Fibroblast of lung (primary cell): ENCODE measurements around the gene MAP1B. TPM values are rescaled to one million over a fixed set of nuclear protein-coding genes. Genes with fewer than 3 reads are reported as not detected.

ENCODE experiments used
- DNase-seq, 2 donors: peaks; one replicate each; pipeline versions ENCODE4 v3.0.0 to v3.0.0-alpha.2; 2010; ENCODE audit warnings: low read depth in 2 of 2
- H2AFZ ChIP-seq: 2 replicates; pipeline ENCODE4 v1.5.1; 2012; ENCODE audit warnings: low read length, control low read depth, inconsistent platforms
- H3K27ac ChIP-seq: 2 replicates; pipeline ENCODE4 v1.5.1; 2011; ENCODE audit warnings: low read length, control low read depth; ENCODE audit not compliant: insufficient read depth
- H3K27me3 ChIP-seq: 2 replicates; pipeline ENCODE4 v1.5.1; 2011; ENCODE audit warnings: mild to moderate bottlenecking, low read length; ENCODE audit not compliant: control insufficient read depth, insufficient read depth
- H3K36me3 ChIP-seq: 2 replicates; pipeline ENCODE4 v1.5.1; 2011; ENCODE audit warnings: low read length; ENCODE audit not compliant: control insufficient read depth, insufficient read depth
- H3K4me1 ChIP-seq: 2 replicates; pipeline ENCODE4 v1.5.1; 2011; ENCODE audit warnings: low read length; ENCODE audit not compliant: control insufficient read depth, insufficient read depth; ENCODE audit errors: extremely low read depth
- H3K4me2 ChIP-seq: 2 replicates; pipeline ENCODE4 v1.5.1; 2011; ENCODE audit warnings: low read length, control low read depth; ENCODE audit not compliant: insufficient read depth; ENCODE audit errors: extremely low read depth
- H3K4me3 ChIP-seq, 4 experiments: fragments of 200-600 bp in 1 of 4; sonication (generic) in 1 of 4; replicated peaks in 1 of 4; 2 replicates each; pipeline ENCODE4 v1.5.1; 2011 to 2016; ENCODE audit warnings: low read length in 4 of 4, low read depth in 3 of 4, mild to moderate bottlenecking in 3 of 4, control low read depth in 2 of 4, inconsistent platforms in 1 of 4, mixed read lengths in 1 of 4; ENCODE audit not compliant: insufficient read depth in 1 of 4; ENCODE audit errors: control extremely low read depth in 1 of 4
- H3K79me2 ChIP-seq: 2 replicates; pipeline ENCODE4 v1.5.1; 2012; ENCODE audit warnings: mild to moderate bottlenecking, low read length, inconsistent platforms; ENCODE audit not compliant: control insufficient read depth, insufficient read depth
- H3K9ac ChIP-seq: 2 replicates; pipeline ENCODE4 v1.5.1; 2011; ENCODE audit warnings: mild to moderate bottlenecking, low read length, control low read depth; ENCODE audit not compliant: insufficient read depth
- H3K9me3 ChIP-seq: 2 replicates; pipeline ENCODE4 v1.5.1; 2012; ENCODE audit warnings: low read depth, low read length; ENCODE audit not compliant: control insufficient read depth, insufficient read depth
- H4K20me1 ChIP-seq: 2 replicates; pipeline ENCODE4 v1.5.1; 2011; ENCODE audit warnings: low read length; ENCODE audit not compliant: control insufficient read depth, insufficient read depth; ENCODE audit errors: extremely low read depth
- EZH2 ChIP-seq: IDR thresholded peaks from 2 replicates; pipeline ENCODE4 v1.5.1; 2012; ENCODE audit warnings: low read length, control low read depth, mild to moderate bottlenecking; ENCODE audit errors: missing control alignments
- polyA plus RNA-seq, 2 donors: library from polyadenylated mRNA; depleted of rRNA in 1 of 2; stranded (reverse) in 1 of 2; unstranded in 1 of 2; fragments of >200 nt; gene quantifications; 2 replicates each; pipeline ENCODE4 v1.2.1, GENCODE V29; 2011 to 2012; ENCODE audit warnings: missing spikeins in 1 of 2
- total RNA-seq: library from RNA; depleted of rRNA; stranded (reverse); fragments of >200 nt; gene quantifications from 2 replicates; pipeline ENCODE4 v1.2.1, GENCODE V29; 2014
- TF ChIP-seq, protein P1 (sequence below), 2 donors: IDR thresholded peaks in 1 of 2; conservative IDR thresholded peaks in 1 of 2; 1 replicate in 1 of 2; 2 replicates in 1 of 2; pipeline ENCODE4 v1.5.1; 2011 to 2012; ENCODE audit warnings: low read length in 2 of 2, control low read depth in 1 of 2, inconsistent platforms in 1 of 2, low read depth in 1 of 2, mild to moderate bottlenecking in 1 of 2

The MAP1B gene
- total and polyA plus RNA-seq, 2 donors (not counting 1 experiment from before 2014, with no cell fraction given): 83.4 to 109 TPM

DNA sequence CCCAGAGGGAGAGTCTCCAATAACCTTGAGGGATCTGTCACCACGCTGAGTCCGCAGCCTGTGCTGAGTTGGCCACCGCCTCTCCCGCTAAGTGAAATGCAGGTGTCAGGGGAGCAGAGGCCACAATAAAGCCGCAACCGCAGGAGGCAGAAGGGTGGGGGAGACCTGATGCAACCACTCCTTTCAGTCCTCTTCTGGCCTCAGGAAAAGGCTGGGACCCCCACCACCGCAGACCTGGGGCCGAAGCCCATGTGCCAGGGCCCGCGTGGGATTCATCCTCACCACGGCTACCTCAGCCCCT is 576 bp downstream of the MAP1B start:
- Histone ChIP-seq H2AFZ (peak overlapping the region; percentile 62), H3K9ac (peak overlapping the region; percentile 80), H3K27ac (peak overlapping the region; percentile 87), H3K27me3 (no peaks in the 10 kb centered on the region), H3K79me2 (peaks cover 53% of the 10 kb centered on the region), H3K4me2 (peak overlapping the region; percentile 68), H3K4me3 (peak overlapping the region; percentile 89 to 92 (median 92)), H4K20me1 (no peaks in the 10 kb centered on the region), H3K9me3 (no peaks in the 10 kb centered on the region), H3K4me1 (peaks cover 5% of the 10 kb centered on the region), H3K36me3 (no peaks in the 10 kb centered on the region)
- TF ChIP-seq, protein P1, sequence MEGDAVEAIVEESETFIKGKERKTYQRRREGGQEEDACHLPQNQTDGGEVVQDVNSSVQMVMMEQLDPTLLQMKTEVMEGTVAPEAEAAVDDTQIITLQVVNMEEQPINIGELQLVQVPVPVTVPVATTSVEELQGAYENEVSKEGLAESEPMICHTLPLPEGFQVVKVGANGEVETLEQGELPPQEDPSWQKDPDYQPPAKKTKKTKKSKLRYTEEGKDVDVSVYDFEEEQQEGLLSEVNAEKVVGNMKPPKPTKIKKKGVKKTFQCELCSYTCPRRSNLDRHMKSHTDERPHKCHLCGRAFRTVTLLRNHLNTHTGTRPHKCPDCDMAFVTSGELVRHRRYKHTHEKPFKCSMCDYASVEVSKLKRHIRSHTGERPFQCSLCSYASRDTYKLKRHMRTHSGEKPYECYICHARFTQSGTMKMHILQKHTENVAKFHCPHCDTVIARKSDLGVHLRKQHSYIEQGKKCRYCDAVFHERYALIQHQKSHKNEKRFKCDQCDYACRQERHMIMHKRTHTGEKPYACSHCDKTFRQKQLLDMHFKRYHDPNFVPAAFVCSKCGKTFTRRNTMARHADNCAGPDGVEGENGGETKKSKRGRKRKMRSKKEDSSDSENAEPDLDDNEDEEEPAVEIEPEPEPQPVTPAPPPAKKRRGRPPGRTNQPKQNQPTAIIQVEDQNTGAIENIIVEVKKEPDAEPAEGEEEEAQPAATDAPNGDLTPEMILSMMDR (conservative IDR thresholded peaks at IDR 0.05 in 1 of 2, IDR thresholded peaks at IDR 0.05 in 1 of 2; ENCODE audit: low read depth in 1 of 2, low read length in 2 of 2): no peak
- no peak for TF ChIP-seq EZH2
- peak in 1 of 2 donors; percentile 49 for DNase-seq

GRCh38 chr5:72108202-72109061 is 1.2 kb downstream of the MAP1B start:
- H3K36me3 ChIP-seq: no peaks in the 10 kb centered on the region
- H3K9me3 ChIP-seq: no peaks in the 10 kb centered on the region
- DNase-seq: peak; percentile 73 to 79
- peak overlapping the region; percentile 80 for H3K9ac ChIP-seq
- no peak overlapping the region for H2AFZ ChIP-seq
- TF ChIP-seq, protein P1 (conservative IDR thresholded peaks at IDR 0.05 in 1 of 2, IDR thresholded peaks at IDR 0.05 in 1 of 2; ENCODE audit: low read depth in 1 of 2, low read length in 2 of 2): no peak
- no peak for TF ChIP-seq EZH2
- H3K4me3 ChIP-seq: peak overlapping the region; percentile 89 to 92 (median 92)
- H3K4me1 ChIP-seq: peaks cover 5% of the 10 kb centered on the region
- peak overlapping the region; percentile 87 for H3K27ac ChIP-seq
- H3K27me3 ChIP-seq: no peaks in the 10 kb centered on the region
- H3K4me2 ChIP-seq: peak overlapping the region; percentile 73
- no peaks in the 10 kb centered on the region for H4K20me1 ChIP-seq
- H3K79me2 ChIP-seq: peaks cover 59% of the 10 kb centered on the region

DNA sequence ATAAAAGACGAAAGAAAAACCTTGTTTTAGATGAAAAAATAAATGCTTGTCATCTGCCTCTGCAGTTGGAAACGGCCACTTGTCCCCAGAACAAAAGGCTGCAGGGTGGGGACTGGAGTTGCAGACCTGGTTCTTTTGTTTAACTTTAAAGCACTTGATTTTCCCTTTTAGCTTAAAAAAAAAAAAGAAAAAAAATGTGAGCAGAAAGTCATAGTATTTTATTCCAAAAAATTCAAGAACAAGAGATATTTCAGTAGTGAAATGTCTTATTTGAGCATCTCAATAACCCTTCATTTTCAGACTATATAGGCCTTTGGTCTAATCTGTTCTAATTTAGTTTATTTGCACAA is 1.8 kb downstream of the MAP1B start:
- Histone ChIP-seq H3K27me3 (no peaks in the 10 kb centered on the region), H3K79me2 (peaks cover 64% of the 10 kb centered on the region), H3K4me3 (peak overlapping the region; percentile 83 to 92 (median 92)), H3K4me2 (peak overlapping the region; percentile 73), H3K9ac (no peak overlapping the region), H2AFZ (no peak overlapping the region), H3K9me3 (no peaks in the 10 kb centered on the region), H3K27ac (no peak overlapping the region), H3K36me3 (no peaks in the 10 kb centered on the region), H3K4me1 (peaks cover 5% of the 10 kb centered on the region), H4K20me1 (no peaks in the 10 kb centered on the region)
- no peak for TF ChIP-seq EZH2
- TF ChIP-seq, protein P1 (conservative IDR thresholded peaks at IDR 0.05 in 1 of 2, IDR thresholded peaks at IDR 0.05 in 1 of 2; ENCODE audit: low read depth in 1 of 2, low read length in 2 of 2): no peak
- no peak for DNase-seq
